Neural cell (in vitro differentiated cells): ENCODE measurements around the gene ZFP64. TPM values are rescaled to one million over a fixed set of nuclear protein-coding genes. Genes with fewer than 3 reads are reported as not detected.

Source experiments
- H2AFZ ChIP-seq: fragments of 200-600, 300-800 bp; sonication (generic), shearing (Covaris generic); 2 replicates; pipeline ENCODE4 v1.6.0; 2014; ENCODE audit warnings: low read depth, mild to moderate bottlenecking, antibody characterized with exemption, low read length, moderate library complexity
- H3F3A ChIP-seq: fragments of 200-600 bp; shearing (Covaris generic); 2 replicates; pipeline ENCODE4 v1.6.1; 2016; ENCODE audit warnings: mild to moderate bottlenecking, moderate library complexity, mixed read lengths, antibody characterized with exemption, low read length; ENCODE audit not compliant: insufficient read depth, poor library complexity, severe bottlenecking
- H3K27ac ChIP-seq: fragments of 200-600, 300-800 bp; sonication (generic), shearing (Covaris generic); 2 replicates; pipeline ENCODE4 v1.5.1; 2014; ENCODE audit warnings: mild to moderate bottlenecking, low read length, moderate library complexity
- H3K27me3 ChIP-seq: fragments of 300-800, 200-600 bp; sonication (generic), shearing (Covaris generic); 2 replicates; pipeline ENCODE4 v1.6.0; 2014; ENCODE audit warnings: mild to moderate bottlenecking, low read depth, low read length, moderate library complexity; ENCODE audit not compliant: insufficient read depth
- H3K36me3 ChIP-seq: fragments of 300-800, 200-600 bp; sonication (generic), shearing (Covaris generic); 2 replicates; pipeline ENCODE4 v1.5.1; 2014; ENCODE audit warnings: mild to moderate bottlenecking, antibody characterized with exemption, low read length, moderate library complexity; ENCODE audit not compliant: insufficient read depth
- H3K4me2 ChIP-seq: fragments of 300-800, 200-600 bp; sonication (generic), shearing (Covaris generic); 2 replicates; pipeline ENCODE4 v1.6.0; 2014; ENCODE audit warnings: mild to moderate bottlenecking, low read length
- H3K4me3 ChIP-seq: fragments of 300-800, 200-600 bp; sonication (generic), shearing (Covaris generic); 2 replicates; pipeline ENCODE4 v1.5.1; 2014; ENCODE audit warnings: mild to moderate bottlenecking, low read length, moderate library complexity
- H3K79me2 ChIP-seq: fragments of 200-600 bp; shearing (Covaris generic); replicated peaks from 2 replicates; pipeline ENCODE4 v1.6.0; 2014; ENCODE audit warnings: mild to moderate bottlenecking, low read length, moderate library complexity; ENCODE audit not compliant: insufficient read depth
- H3K9ac ChIP-seq: fragments of 300-800, 200-600 bp; sonication (generic), shearing (Covaris generic); 2 replicates; pipeline ENCODE4 v1.6.1; 2016; ENCODE audit warnings: mild to moderate bottlenecking, low read length, mixed read lengths
- H3K9me2 ChIP-seq: fragments of 200-600 bp; shearing (Covaris generic); 2 replicates; pipeline ENCODE4 v1.6.1; 2016; ENCODE audit warnings: mild to moderate bottlenecking, low read length, mixed read lengths; ENCODE audit not compliant: insufficient read depth
- H3K9me3 ChIP-seq: fragments of 200-600, 300-800 bp; sonication (generic), shearing (Covaris generic); 2 replicates; pipeline ENCODE4 v1.6.1; 2016; ENCODE audit warnings: mild to moderate bottlenecking, mixed run types, low read length, moderate library complexity, mixed read lengths
- H4K20me1 ChIP-seq: fragments of 200-600 bp; shearing (Covaris generic); 2 replicates; pipeline ENCODE4 v1.6.1; 2016; ENCODE audit warnings: mild to moderate bottlenecking, mixed run types; ENCODE audit not compliant: insufficient read depth
- EP300 ChIP-seq: fragments of 450-650 bp; conservative IDR thresholded peaks from 2 replicates; pipeline ENCODE4 v1.6.1; 2014; ENCODE audit warnings: antibody characterized with exemption, mild to moderate bottlenecking, moderate library complexity; ENCODE audit not compliant: poor library complexity, severe bottlenecking
- EZH2 ChIP-seq: fragments of 200-600, 300-800 bp; shearing (Covaris generic), sonication (generic); IDR thresholded peaks from 2 replicates; pipeline ENCODE4 v1.6.1; 2014; ENCODE audit warnings: antibody characterized with exemption, low read length, borderline replicate concordance, mild to moderate bottlenecking; ENCODE audit not compliant: insufficient read depth, poor library complexity, severe bottlenecking
- MXI1 ChIP-seq: fragments of 450-650 bp; conservative IDR thresholded peaks from 2 replicates; pipeline ENCODE4 v1.6.1; 2014; ENCODE audit warnings: antibody characterized with exemption, mild to moderate bottlenecking; ENCODE audit not compliant: poor library complexity, severe bottlenecking
- POLR2AphosphoS5 ChIP-seq: IDR thresholded peaks from 2 replicates; pipeline ENCODE4 v1.6.1; 2012
- RAD21 ChIP-seq: fragments of 450-650 bp; conservative IDR thresholded peaks from 2 replicates; pipeline ENCODE4 v1.6.1; 2014; ENCODE audit warnings: antibody characterized with exemption, mild to moderate bottlenecking, moderate library complexity
- REST ChIP-seq: IDR thresholded peaks from 2 replicates; pipeline ENCODE4 v1.6.1; 2012; ENCODE audit warnings: borderline replicate concordance
- SMC3 ChIP-seq: fragments of 450-650 bp; conservative IDR thresholded peaks from 2 replicates; pipeline ENCODE4 v1.6.1; 2014; ENCODE audit warnings: antibody characterized with exemption, mild to moderate bottlenecking, moderate library complexity; ENCODE audit not compliant: poor library complexity
- TAF1 ChIP-seq: IDR thresholded peaks from 2 replicates; pipeline ENCODE4 v1.6.1; 2012; ENCODE audit warnings: low read depth
- polyA minus RNA-seq: library from RNA; depleted of rRNA, polyadenylated mRNA; stranded (reverse); fragments of >200 nt; gene quantifications from 2 replicates; pipeline ENCODE4 v1.2.3, GENCODE V29; 2014
- polyA plus RNA-seq: library from polyadenylated mRNA; depleted of rRNA; stranded (reverse); fragments of >200 nt; gene quantifications from 2 replicates; pipeline ENCODE4 v1.2.3, GENCODE V29; 2014
- TF ChIP-seq, protein P1 (sequence below): fragments of 450-650 bp; IDR thresholded peaks from 2 replicates; pipeline ENCODE4 v1.5.1; 2014; ENCODE audit warnings: antibody characterized with exemption, mild to moderate bottlenecking, moderate library complexity; ENCODE audit not compliant: poor library complexity, severe bottlenecking

Gene ZFP64
- polyA plus RNA-seq (4.7 and 5.1 TPM in 2 replicates), polyA minus RNA-seq (16.1 and 19.5 TPM in 2 replicates)

DNA sequence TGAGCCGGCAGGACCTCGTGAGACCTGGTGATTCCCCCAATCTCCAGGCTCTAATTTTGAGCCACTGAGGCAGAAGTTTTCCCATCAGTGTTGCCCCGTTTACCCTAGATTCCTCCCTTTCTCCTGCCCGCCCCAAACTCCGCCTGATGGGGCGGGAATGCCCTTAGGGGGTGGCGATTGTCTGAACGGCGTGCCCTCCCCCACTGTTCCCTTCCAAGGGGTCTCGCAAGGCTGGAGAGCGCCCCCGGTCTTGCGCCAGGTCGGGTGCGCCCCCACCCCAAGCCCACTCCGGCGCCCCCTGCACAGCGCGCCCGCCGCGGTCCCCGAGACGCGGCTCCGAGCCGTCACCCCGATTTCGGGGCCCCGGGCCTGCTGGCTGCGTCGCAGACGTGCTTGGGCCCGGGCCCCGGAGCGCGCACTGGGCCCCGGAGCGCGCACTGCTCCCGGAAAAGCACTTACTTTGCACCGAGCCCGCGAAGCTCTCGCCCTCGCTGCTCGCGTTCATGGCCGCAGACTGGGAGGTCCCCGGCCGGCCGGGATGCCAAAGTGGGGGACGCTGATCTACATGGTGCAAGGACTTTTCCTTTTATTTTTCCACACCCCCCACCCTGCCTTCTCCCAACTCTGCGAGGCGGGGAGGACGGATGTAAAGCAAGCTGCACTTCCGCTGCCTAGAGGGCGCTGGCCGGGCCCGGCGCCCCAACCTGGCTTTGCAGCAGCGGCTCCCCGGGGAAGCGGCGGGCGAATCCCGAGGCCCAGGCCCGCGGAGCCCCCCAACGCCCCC is at the start of gene ZFP64:
Gene ZFP64, minus strand, starts transcription at position 648 of the 784 bp plus-strand sequence. Its CDS starts 143 bp downstream, at position 505.
- Histone ChIP-seq H3F3A (no peaks in the 10 kb centered on the region), H2AFZ (peak within 1 kb of the TSS; percentile 77), H3K27ac (peak within 1 kb of the TSS; percentile 68), H3K27me3 (no peaks in the 10 kb centered on the region), H3K4me3 (peak within 1 kb of the TSS; percentile 78), H3K9me3 (no peaks in the 10 kb centered on the region), H3K4me2 (peak within 1 kb of the TSS; percentile 85), H4K20me1 (no peaks in the 10 kb centered on the region), H3K9me2 (no peaks in the 10 kb centered on the region), H3K79me2 (peaks cover 18% of the 10 kb centered on the region), H3K36me3 (no peaks in the 10 kb centered on the region), H3K9ac (peak within 1 kb of the TSS; percentile 80)
- TF ChIP-seq MXI1 = peak; percentile 11
- peak; percentile 9 for TF ChIP-seq EP300
- TF ChIP-seq REST = no peak
- peak; percentile 72 for TF ChIP-seq POLR2AphosphoS5
- peak; percentile 65 for TF ChIP-seq TAF1
- no peak for TF ChIP-seq SMC3
- TF ChIP-seq RAD21 = peak; percentile 32
- TF ChIP-seq EZH2 = no peak
- TF ChIP-seq, protein P1, sequence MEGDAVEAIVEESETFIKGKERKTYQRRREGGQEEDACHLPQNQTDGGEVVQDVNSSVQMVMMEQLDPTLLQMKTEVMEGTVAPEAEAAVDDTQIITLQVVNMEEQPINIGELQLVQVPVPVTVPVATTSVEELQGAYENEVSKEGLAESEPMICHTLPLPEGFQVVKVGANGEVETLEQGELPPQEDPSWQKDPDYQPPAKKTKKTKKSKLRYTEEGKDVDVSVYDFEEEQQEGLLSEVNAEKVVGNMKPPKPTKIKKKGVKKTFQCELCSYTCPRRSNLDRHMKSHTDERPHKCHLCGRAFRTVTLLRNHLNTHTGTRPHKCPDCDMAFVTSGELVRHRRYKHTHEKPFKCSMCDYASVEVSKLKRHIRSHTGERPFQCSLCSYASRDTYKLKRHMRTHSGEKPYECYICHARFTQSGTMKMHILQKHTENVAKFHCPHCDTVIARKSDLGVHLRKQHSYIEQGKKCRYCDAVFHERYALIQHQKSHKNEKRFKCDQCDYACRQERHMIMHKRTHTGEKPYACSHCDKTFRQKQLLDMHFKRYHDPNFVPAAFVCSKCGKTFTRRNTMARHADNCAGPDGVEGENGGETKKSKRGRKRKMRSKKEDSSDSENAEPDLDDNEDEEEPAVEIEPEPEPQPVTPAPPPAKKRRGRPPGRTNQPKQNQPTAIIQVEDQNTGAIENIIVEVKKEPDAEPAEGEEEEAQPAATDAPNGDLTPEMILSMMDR = peak; percentile 85

DNA sequence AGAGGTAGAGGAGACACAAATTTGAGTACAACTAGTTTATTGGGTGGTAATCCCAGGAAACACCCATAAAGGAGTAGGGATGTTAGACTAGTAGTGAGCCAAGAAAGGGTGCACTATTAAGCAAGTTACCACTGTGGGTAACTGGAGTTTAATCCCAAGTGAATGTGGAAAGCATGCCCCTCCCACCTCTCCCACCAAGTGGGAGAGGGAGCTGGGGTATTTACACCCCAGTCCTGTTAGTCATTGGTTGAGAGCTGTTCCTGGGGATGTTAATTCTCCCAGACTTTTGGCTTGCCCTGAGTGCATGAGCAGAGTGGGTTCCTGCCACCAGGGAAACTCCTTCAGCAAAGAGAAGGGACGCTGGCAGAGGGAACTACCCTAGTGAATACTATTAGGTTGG is 49.2 kb upstream of the ZFP64 start:
- Histone ChIP-seq H3K9ac (no peak overlapping the region), H4K20me1 (no peaks in the 10 kb centered on the region), H3K27ac (no peak overlapping the region), H2AFZ (no peak overlapping the region), H3K4me2 (no peak overlapping the region), H3K9me2 (no peaks in the 10 kb centered on the region), H3K27me3 (no peaks in the 10 kb centered on the region), H3F3A (no peaks in the 10 kb centered on the region), H3K79me2 (no peaks in the 10 kb centered on the region), H3K9me3 (no peaks in the 10 kb centered on the region), H3K36me3 (no peaks in the 10 kb centered on the region), H3K4me3 (no peak overlapping the region)
- TF ChIP-seq REST = no peak
- TF ChIP-seq TAF1 = no peak
- no peak for TF ChIP-seq EZH2
- no peak for TF ChIP-seq EP300
- TF ChIP-seq MXI1 = no peak
- TF ChIP-seq, protein P1 = no peak
- TF ChIP-seq POLR2AphosphoS5 = no peak
